ENCODE measurements around the gene REPIN1.

REPIN1 gene

DNA sequence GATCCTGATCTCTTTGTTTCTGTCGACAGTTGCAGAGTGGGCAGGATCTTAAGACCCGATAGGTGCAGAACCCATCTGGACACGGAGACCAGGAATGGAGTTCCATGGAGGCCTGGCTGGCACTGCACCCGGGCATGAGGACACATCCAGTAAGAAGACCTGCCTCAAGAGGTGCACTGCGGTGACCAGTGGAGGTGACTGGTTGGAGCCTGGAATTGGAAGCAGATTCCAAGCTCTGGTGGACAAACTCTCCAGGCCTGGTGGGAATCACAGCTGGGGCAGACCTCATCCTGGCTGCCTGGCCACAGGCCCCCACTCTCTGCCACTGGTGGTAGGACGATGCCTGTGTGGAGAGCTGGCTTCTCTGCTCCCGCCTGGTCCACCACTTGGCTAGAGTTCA is 41.5 kb downstream of the REPIN1 start:
- peaks cover 6 to 27% of the 10 kb centered on the region in 2 donors for H3K36me3 ChIP-seq (ENCODE audit: control insufficient read depth in 2 of 2, insufficient read depth in 2 of 2, low read length in 2 of 2)
- H3K9ac ChIP-seq (ENCODE audit: low read depth in 1 of 2, low read length in 2 of 2) = no peak overlapping the region
- H3K4me3 ChIP-seq (ENCODE audit: low read length in 2 of 2) = no peak overlapping the region
- H3K27ac ChIP-seq (ENCODE audit: low read depth in 2 of 2, low read length in 2 of 2) = no peak overlapping the region
- H3K9me3 ChIP-seq (ENCODE audit: control insufficient read depth in 2 of 2, low read length in 2 of 2) = no peaks in the 10 kb centered on the region
- peaks cover 14 to 16% of the 10 kb centered on the region in 2 donors for H3K4me1 ChIP-seq (ENCODE audit: control insufficient read depth in 2 of 2, insufficient read depth in 2 of 2, low read length in 2 of 2)
- H3K27me3 ChIP-seq (ENCODE audit: control insufficient read depth in 2 of 2, insufficient read depth in 2 of 2, low read length in 2 of 2) = no peaks in the 10 kb centered on the region

GRCh38 chr7:150410680-150411346 is 42.2 kb downstream of the REPIN1 start:
- Histone ChIP-seq H3K9me3 (ENCODE audit: control insufficient read depth in 2 of 2, low read length in 2 of 2) (no peaks in the 10 kb centered on the region), H3K36me3 (ENCODE audit: control insufficient read depth in 2 of 2, insufficient read depth in 2 of 2, low read length in 2 of 2) (peaks cover 6 to 27% of the 10 kb centered on the region in 2 donors), H3K27ac (ENCODE audit: low read depth in 2 of 2, low read length in 2 of 2) (no peak overlapping the region), H3K4me3 (ENCODE audit: low read length in 2 of 2) (no peak overlapping the region), H3K27me3 (ENCODE audit: control insufficient read depth in 2 of 2, insufficient read depth in 2 of 2, low read length in 2 of 2) (no peaks in the 10 kb centered on the region), H3K9ac (ENCODE audit: low read depth in 1 of 2, low read length in 2 of 2) (no peak overlapping the region), H3K4me1 (ENCODE audit: control insufficient read depth in 2 of 2, insufficient read depth in 2 of 2, low read length in 2 of 2) (peaks cover 14% of the 10 kb centered on the region in 2 donors)

DNA sequence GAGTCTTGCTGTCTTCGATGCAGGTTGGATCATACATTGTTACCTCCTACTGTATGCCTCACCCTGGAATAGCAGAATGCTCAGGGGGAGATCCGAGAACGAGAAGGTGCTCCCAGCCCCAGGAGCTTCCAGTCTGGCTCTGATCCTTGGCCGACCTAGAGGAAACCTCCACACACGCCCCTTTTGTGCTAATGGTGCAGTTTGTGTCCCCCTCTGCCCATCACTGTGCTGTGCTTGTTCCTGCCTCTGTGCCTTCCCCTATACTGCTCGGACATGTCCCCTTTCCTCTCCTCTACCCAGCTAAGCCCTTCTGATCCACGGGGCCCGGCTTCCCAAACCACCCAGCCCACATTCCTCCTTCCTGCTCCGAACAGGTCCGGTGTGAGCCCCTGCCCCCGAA is 43.0 kb downstream of the REPIN1 start:
- Histone ChIP-seq H3K9me3 (ENCODE audit: control insufficient read depth in 2 of 2, low read length in 2 of 2) (no peaks in the 10 kb centered on the region), H3K27ac (ENCODE audit: low read depth in 2 of 2, low read length in 2 of 2) (no peak overlapping the region), H3K9ac (ENCODE audit: low read depth in 1 of 2, low read length in 2 of 2) (no peak overlapping the region), H3K4me3 (ENCODE audit: low read length in 2 of 2) (no peak overlapping the region), H3K36me3 (ENCODE audit: control insufficient read depth in 2 of 2, insufficient read depth in 2 of 2, low read length in 2 of 2) (peaks cover 6 to 27% of the 10 kb centered on the region in 2 donors), H3K27me3 (ENCODE audit: control insufficient read depth in 2 of 2, insufficient read depth in 2 of 2, low read length in 2 of 2) (no peaks in the 10 kb centered on the region), H3K4me1 (ENCODE audit: control insufficient read depth in 2 of 2, insufficient read depth in 2 of 2, low read length in 2 of 2) (peaks cover 6% of the 10 kb centered on the region in 2 donors)

- Histone ChIP-seq H3K36me3 (ENCODE audit: control insufficient read depth in 2 of 2, insufficient read depth in 2 of 2, low read length in 2 of 2) (peaks cover 6 to 27% of the 10 kb centered on the region in 2 donors), H3K27ac (ENCODE audit: low read depth in 2 of 2, low read length in 2 of 2) (no peak overlapping the region), H3K27me3 (ENCODE audit: control insufficient read depth in 2 of 2, insufficient read depth in 2 of 2, low read length in 2 of 2) (no peaks in the 10 kb centered on the region), H3K9me3 (ENCODE audit: control insufficient read depth in 2 of 2, low read length in 2 of 2) (no peaks in the 10 kb centered on the region), H3K4me1 (ENCODE audit: control insufficient read depth in 2 of 2, insufficient read depth in 2 of 2, low read length in 2 of 2) (peaks cover 3 to 5% of the 10 kb centered on the region in 2 donors), H3K9ac (ENCODE audit: low read depth in 1 of 2, low read length in 2 of 2) (no peak overlapping the region), H3K4me3 (ENCODE audit: low read length in 2 of 2) (no peak overlapping the region)
These were observed 43.4 kb downstream of the REPIN1 start for GRCh38 chr7:150412016-150412415.

- Histone ChIP-seq H3K27ac (ENCODE audit: low read depth in 2 of 2, low read length in 2 of 2) (no peak overlapping the region), H3K9me3 (ENCODE audit: control insufficient read depth in 2 of 2, low read length in 2 of 2) (no peaks in the 10 kb centered on the region), H3K4me1 (ENCODE audit: control insufficient read depth in 2 of 2, insufficient read depth in 2 of 2, low read length in 2 of 2) (peaks cover 0 to 3% of the 10 kb centered on the region in 2 donors), H3K4me3 (ENCODE audit: low read length in 2 of 2) (no peak overlapping the region), H3K27me3 (ENCODE audit: control insufficient read depth in 2 of 2, insufficient read depth in 2 of 2, low read length in 2 of 2) (no peaks in the 10 kb centered on the region), H3K36me3 (ENCODE audit: control insufficient read depth in 2 of 2, insufficient read depth in 2 of 2, low read length in 2 of 2) (peaks cover 6 to 25% of the 10 kb centered on the region in 2 donors), H3K9ac (ENCODE audit: low read depth in 1 of 2, low read length in 2 of 2) (no peak overlapping the region)
These were observed 44.2 kb downstream of the REPIN1 start for GRCh38 chr7:150412518-150413488.

DNA sequence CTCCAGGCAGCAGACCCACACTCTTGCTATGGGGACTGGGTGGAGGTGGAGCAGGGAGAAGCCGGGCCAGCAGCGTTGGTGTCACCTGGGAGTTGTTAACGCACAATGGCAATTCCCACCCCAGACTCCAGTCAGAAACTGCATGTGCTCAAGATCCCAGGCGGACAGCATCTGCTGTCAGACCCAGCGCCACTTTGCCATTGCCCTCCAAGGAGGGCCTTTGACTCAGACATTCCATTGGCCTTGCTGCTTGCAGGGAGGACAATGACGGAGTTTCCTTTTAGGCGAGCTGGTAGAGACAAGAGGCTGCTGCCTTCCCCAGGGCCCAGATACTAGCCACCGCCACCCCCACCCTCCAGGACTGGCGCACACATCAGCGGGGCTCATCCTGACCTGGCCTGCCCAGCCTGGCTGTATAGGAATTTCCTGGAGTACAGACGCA is 45.0 kb downstream of the REPIN1 start:
- H3K4me1 ChIP-seq (ENCODE audit: control insufficient read depth in 2 of 2, insufficient read depth in 2 of 2, low read length in 2 of 2) = no peaks in the 10 kb centered on the region

DNA sequence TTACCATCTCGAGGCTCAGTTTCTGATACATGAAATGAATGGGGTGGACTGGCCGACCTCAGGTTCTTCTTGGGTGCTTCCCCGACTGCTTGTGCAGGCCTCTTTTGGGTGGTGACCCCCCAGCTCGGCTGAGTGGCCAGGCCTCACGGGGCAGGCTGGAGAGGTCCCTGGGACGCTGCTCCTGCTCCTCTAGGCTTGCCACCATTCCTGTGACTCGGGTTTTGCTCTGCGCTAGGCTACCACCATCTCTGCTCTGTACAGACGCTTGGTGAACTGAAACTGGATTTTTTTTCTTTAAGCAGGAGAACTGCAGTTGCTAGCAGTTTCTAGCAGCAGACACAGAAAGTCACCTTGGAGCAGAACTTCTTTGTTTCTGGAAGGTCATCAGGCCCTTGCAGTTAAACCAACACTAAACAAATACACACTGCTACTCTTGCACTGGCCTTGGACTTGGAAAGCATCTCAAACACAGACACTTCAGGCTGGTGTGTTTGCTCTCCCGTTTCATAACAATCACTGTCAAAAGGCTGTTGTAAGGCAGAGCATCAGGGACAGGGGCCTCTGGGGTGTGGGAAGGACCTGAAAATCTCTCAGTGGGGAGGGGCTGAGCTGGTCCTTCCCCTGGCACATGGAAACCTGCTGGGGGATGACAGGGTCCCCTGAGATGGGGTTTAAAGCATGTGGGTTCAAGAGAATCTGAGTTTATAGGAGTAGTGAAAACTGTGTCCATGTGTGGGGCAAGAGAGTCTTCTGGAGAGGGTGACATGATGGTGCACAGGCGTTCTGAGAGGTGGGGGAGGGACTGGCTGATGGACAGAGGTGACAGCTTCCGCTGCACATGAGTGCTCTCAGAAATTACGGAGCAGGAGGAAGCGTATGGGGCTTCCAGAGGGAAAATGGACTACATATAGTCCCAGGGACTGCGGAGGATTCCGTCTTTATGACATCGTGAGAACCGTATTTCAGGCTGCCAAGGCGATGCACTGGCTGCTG is 46.8 kb downstream of the REPIN1 start:
- Histone ChIP-seq H3K4me3 (ENCODE audit: low read length in 2 of 2) (no peak overlapping the region), H3K4me1 (ENCODE audit: control insufficient read depth in 2 of 2, insufficient read depth in 2 of 2, low read length in 2 of 2) (no peaks in the 10 kb centered on the region), H3K27me3 (ENCODE audit: control insufficient read depth in 2 of 2, insufficient read depth in 2 of 2, low read length in 2 of 2) (no peaks in the 10 kb centered on the region), H3K9ac (ENCODE audit: low read depth in 1 of 2, low read length in 2 of 2) (no peak overlapping the region), H3K36me3 (ENCODE audit: control insufficient read depth in 2 of 2, insufficient read depth in 2 of 2, low read length in 2 of 2) (peaks cover 0 to 14% of the 10 kb centered on the region in 2 donors), H3K27ac (ENCODE audit: low read depth in 2 of 2, low read length in 2 of 2) (no peak overlapping the region), H3K9me3 (ENCODE audit: control insufficient read depth in 2 of 2, low read length in 2 of 2) (no peaks in the 10 kb centered on the region)

More for the DNA sequence above, 45.0 kb downstream of the REPIN1 start:
- Histone ChIP-seq H3K9me3 (ENCODE audit: control insufficient read depth in 2 of 2, low read length in 2 of 2) (no peaks in the 10 kb centered on the region), H3K27me3 (ENCODE audit: control insufficient read depth in 2 of 2, insufficient read depth in 2 of 2, low read length in 2 of 2) (no peaks in the 10 kb centered on the region), H3K27ac (ENCODE audit: low read depth in 2 of 2, low read length in 2 of 2) (no peak overlapping the region), H3K36me3 (ENCODE audit: control insufficient read depth in 2 of 2, insufficient read depth in 2 of 2, low read length in 2 of 2) (peaks cover 5 to 23% of the 10 kb centered on the region in 2 donors), H3K4me3 (ENCODE audit: low read length in 2 of 2) (no peak overlapping the region), H3K9ac (ENCODE audit: low read depth in 1 of 2, low read length in 2 of 2) (no peak overlapping the region)

- no peak overlapping the region for H3K9ac ChIP-seq (ENCODE audit: low read depth in 1 of 2, low read length in 2 of 2)
- no peaks in the 10 kb centered on the region for H3K9me3 ChIP-seq (ENCODE audit: control insufficient read depth in 2 of 2, low read length in 2 of 2)
- peaks cover 0 to 5% of the 10 kb centered on the region in 2 donors for H3K4me1 ChIP-seq (ENCODE audit: control insufficient read depth in 2 of 2, insufficient read depth in 2 of 2, low read length in 2 of 2)
- H3K27ac ChIP-seq (ENCODE audit: low read depth in 2 of 2, low read length in 2 of 2) = no peak overlapping the region
- no peak overlapping the region for H3K4me3 ChIP-seq (ENCODE audit: low read length in 2 of 2)
- H3K27me3 ChIP-seq (ENCODE audit: control insufficient read depth in 2 of 2, insufficient read depth in 2 of 2, low read length in 2 of 2) = no peaks in the 10 kb centered on the region
- H3K36me3 ChIP-seq (ENCODE audit: control insufficient read depth in 2 of 2, insufficient read depth in 2 of 2, low read length in 2 of 2) = peaks cover 0 to 4% of the 10 kb centered on the region in 2 donors
These were observed 48.6 kb downstream of the REPIN1 start for GRCh38 chr7:150417239-150417638.

DNA sequence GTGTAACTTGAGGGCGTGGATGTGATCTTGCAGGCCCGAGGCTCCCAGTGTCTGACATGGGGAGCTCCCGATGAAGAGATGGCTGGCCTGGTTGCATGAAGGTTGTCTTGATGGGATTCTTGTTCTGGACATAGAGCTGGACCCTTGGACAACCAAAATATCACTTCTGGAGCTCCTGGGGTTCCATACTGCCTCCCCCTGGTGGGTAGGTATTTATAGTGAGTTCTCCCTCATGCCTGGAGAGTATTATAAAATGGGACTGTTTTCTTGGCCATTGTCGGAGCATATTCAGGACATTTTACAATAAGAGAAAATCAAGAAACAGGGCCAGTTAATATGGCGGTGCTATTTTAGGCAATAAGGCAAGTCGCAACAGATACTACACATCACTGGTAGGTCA is 49.2 kb downstream of the REPIN1 start:
- no peak overlapping the region for H3K27ac ChIP-seq (ENCODE audit: low read depth in 2 of 2, low read length in 2 of 2)
- H3K36me3 ChIP-seq (ENCODE audit: control insufficient read depth in 2 of 2, insufficient read depth in 2 of 2, low read length in 2 of 2) = peaks cover 0 to 2% of the 10 kb centered on the region in 2 donors
- no peak overlapping the region for H3K4me3 ChIP-seq (ENCODE audit: low read length in 2 of 2)
- H3K9ac ChIP-seq (ENCODE audit: low read depth in 1 of 2, low read length in 2 of 2) = no peak overlapping the region
- H3K27me3 ChIP-seq (ENCODE audit: control insufficient read depth in 2 of 2, insufficient read depth in 2 of 2, low read length in 2 of 2) = no peaks in the 10 kb centered on the region
- peaks cover 0 to 5% of the 10 kb centered on the region in 2 donors for H3K4me1 ChIP-seq (ENCODE audit: control insufficient read depth in 2 of 2, insufficient read depth in 2 of 2, low read length in 2 of 2)
- H3K9me3 ChIP-seq (ENCODE audit: control insufficient read depth in 2 of 2, low read length in 2 of 2) = no peaks in the 10 kb centered on the region
